Motor neuron (in vitro differentiated cells): ENCODE data around the gene TGFBR3. TPM values are rescaled to one million over a fixed set of nuclear protein-coding genes. Genes with fewer than 3 reads are reported as not detected.
A peak's percentile ranks its signal among the peaks of the same experiment; 100 is the strongest.

Experiments
- ATAC-seq, 8 experiments: fragments of 200-7000 bp; cut with Tn5 transposase; replicated peaks in 6 of 8; 2 replicates each; pipeline ENCODE4 v1.8.0; 2021; ENCODE audit warnings: mild to moderate bottlenecking in 8 of 8, moderate library complexity in 8 of 8
- H3K27ac ChIP-seq, 2 donors: fragments of 250-450 bp; sonication (Bioruptor Pico); 2 replicates each; pipeline ENCODE4 v1.9.0; 2021; ENCODE audit warnings: antibody characterized with exemption in 2 of 2, mild to moderate bottlenecking in 2 of 2, moderate library complexity in 1 of 2
- H3K4me1 ChIP-seq, 2 donors: fragments of 250-450 bp; sonication (Bioruptor Pico); replicated peaks in 1 of 2; 2 replicates each; pipeline ENCODE4 v1.6.1; 2021; ENCODE audit warnings: antibody characterized with exemption in 2 of 2, mild to moderate bottlenecking in 2 of 2, moderate library complexity in 1 of 2
- H3K4me3 ChIP-seq, 5 donors: fragments of 250-450 bp; sonication (Bioruptor Pico); 2 replicates each; pipeline ENCODE4 v1.9.0; 2021; ENCODE audit warnings: antibody characterized with exemption in 5 of 5, mild to moderate bottlenecking in 5 of 5, moderate library complexity in 4 of 5
- WGBS, 10 experiments: fragments of 450-650 bp; shearing (Covaris generic); methylation state at CpG; one replicate each; pipeline ENCODE4 v1.0.0; 2022; 5-methylcytosine and 5-hydroxymethylcytosine counted together
- in situ Hi-C, 9 experiments: fragments of 400-800 bp; cut with MboI; loops; one replicate each; pipeline ENCODE4 v1.15.0; 2021; ENCODE audit warnings: low sequenced_read_pairs in 9 of 9, low pct_unique_long_range_greater_than_20kb in 2 of 9; ENCODE audit not compliant: unreplicated experiment in 9 of 9
- total RNA-seq, 8 experiments: library from RNA; unstranded; fragments of 300-600 nt; gene quantifications; 2 replicates each; pipeline versions ENCODE4 v1.2.3 to v1.2.4, GENCODE V29; 2022

The TGFBR3 gene
- total RNA-seq, 8 experiments from 2014 or later = 3.5 to 57.8 (median 9.0) TPM

DNA sequence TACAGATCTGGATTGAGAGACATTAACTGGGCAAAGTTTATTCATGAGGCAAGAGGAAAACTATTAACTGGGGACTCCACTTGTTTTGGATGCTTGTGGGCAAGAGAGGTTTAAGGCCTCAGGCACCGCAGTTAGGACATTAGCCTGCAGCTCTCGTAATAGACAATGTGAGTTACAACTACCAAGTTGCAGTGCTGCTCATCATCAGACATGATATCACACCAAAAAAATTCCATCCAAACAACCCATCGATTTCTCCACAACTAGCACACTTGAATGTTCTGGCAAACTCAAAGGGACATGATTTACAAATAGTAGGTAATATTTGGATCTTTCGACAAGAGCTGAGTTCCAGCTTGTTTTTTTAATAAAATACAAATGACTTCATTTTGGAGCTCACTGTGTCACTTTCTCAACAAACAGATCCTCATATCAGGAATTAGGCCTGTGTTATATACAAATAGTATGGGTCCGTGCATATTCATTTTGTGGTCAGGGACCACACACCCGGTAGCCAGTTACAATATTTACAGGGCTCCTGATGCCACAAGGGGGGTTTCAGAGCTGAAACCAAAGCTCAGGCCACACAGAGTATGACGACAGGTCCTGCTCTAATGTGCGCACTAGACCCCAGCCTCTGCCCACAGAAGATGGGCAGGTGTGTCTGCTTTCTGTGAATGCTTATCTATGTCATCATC lies 128.0 kb downstream of the TGFBR3 start:
- ATAC-seq = peak in 3 of 8 experiments; percentile 15 to 68 (median 46)
- H3K4me1 ChIP-seq = peaks cover 0 to 5% of the 10 kb centered on the region in 2 donors
- no peak overlapping the region for H3K4me3 ChIP-seq
- in situ Hi-C loops = no loop called here
- WGBS, 10 experiments = 15 to 100% (median 90%) methylated on average over 2 to 7 of the region's 8 CpGs
- no peak overlapping the region for H3K27ac ChIP-seq

DNA sequence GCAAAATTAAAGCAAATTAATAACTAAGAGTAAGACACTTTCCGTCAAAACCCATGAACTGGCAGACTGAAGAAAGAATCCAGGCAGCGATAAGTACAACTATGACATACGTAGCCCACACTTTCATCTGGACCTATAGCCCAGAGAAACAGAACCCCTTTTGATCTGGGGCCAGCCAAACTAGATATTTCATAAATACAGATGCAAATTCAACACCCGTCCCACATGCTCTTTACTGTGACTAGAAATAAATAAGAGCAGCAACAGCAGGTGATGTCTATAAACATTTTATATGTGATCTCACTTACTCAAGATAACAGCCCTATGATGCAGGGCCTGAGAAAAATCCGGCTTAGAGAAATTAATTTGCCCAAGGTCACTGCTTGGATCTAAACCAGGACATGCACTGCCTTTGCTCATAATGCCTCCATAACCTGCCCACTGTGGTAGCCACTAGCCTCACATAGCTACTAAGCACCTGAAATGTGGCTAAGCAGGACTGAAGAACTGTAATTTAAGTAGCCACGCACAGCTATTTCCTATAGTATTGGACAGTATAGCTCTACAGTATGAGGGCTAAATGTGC lies 130.2 kb downstream of the TGFBR3 start:
- Histone ChIP-seq H3K4me1 (no peaks in the 10 kb centered on the region), H3K27ac (no peak overlapping the region), H3K4me3 (no peak overlapping the region)
- in situ Hi-C loops = no loop called here
- WGBS, 10 experiments = 83 to 100% (median 92%) methylated on average over 2 to 6 of the region's 6 CpGs; no CpG with 5 or more reads in 3 of the 10 experiments
- no peak for ATAC-seq

DNA sequence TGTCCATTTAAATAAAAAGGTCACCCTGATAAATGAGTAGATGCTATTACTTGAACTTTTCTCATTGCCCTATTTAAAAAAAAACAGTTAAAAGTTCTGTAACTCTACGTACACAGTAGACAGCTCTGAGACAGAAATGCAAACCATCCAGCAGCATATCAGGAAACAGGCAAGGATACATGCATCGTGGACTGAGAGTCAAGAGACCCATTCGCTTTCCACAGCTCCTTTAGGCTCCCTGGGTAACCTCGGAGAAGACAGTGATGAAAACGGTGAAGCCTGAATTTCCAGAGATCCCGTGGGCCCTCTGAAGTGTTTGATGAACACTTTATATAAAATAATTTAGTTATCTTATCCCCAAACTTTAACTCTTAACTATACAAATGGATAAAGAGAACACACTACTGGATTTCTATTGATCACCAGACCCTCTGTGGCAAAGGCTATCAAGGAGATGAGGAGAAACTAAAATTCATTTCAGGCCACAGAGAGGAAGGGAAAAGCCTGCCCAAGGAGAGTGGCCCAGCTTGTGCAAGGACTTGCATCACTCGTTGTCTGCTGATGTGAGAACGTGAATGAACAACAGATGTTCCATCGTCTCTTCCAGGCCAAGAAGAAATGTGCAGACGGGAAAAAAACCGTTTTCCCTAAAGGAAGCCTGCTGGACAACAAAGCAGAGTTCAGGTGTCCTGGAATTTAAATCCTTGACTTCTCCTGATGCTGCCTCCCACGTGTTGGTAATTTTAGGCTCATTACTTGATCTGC lies 131.0 kb downstream of the TGFBR3 start:
- WGBS, 10 experiments = 30 to 92% (median 84%) methylated on average over 2 to 12 of the region's 12 CpGs
- no peak overlapping the region for H3K27ac ChIP-seq
- in situ Hi-C loops = no loop called here

DNA sequence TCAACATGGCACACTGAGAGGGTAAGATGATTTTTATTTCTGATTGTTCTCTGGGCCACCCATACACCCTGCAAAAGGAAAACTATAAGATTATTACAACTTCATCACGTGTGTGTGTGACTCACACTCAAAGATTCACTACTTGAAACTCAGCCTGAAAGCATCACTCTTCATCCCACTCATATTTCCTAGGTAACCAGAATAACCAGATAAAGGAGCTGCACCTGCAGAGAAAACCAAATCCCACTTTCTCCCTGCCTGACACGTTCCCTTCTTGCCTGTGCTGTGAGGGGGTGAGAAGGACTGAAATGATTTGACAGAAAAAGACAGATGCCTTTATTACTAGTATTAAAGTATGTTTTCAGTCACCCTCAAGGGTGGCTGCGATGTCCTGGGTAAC lies 131.6 kb downstream of the TGFBR3 start:
- Histone ChIP-seq H3K4me3 (no peak overlapping the region), H3K4me1 (no peaks in the 10 kb centered on the region), H3K27ac (no peak overlapping the region)
- 17 to 79% (median 65%) methylated on average over 1 to 3 of the region's 3 CpGs; no CpG with 5 or more reads in 2 of the 10 experiments for WGBS, 10 experiments
- in situ Hi-C loops = no loop called here
- ATAC-seq = peak in 5 of 8 experiments; percentile 14 to 70 (median 41)

More for the DNA sequence above, 131.0 kb downstream of the TGFBR3 start:
- ATAC-seq = peak in 1 of 8 experiments; percentile 22
- Histone ChIP-seq H3K4me1 (no peaks in the 10 kb centered on the region), H3K4me3 (no peak overlapping the region)

DNA sequence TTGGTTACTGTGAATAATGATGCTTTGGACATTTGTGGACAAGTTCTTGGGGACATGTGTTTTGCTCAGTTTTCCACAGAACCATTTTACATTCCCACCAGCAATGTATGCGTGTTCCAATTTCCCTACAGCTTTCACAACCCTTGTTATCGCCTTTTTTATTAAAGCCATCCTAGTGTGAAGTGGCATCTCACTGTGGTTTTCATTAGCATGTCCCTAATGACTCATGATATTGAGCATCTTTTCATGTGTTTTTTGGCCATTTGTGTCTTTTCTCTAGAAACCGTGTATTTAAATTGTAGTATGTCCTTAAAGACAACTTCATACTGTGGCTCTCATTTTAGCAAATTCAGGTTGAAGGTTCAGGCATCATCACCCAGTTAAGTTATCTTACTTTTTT lies 132.1 kb downstream of the TGFBR3 start:
- Histone ChIP-seq H3K4me1 (no peaks in the 10 kb centered on the region), H3K4me3 (no peak overlapping the region), H3K27ac (no peak overlapping the region)
- ATAC-seq = peak in 2 of 8 experiments; percentile 11 to 15
- WGBS, 10 experiments = 4 to 100% (median 88%) methylated on average over 1 to 3 of the region's 3 CpGs; no CpG with 5 or more reads in 1 of the 10 experiments
- in situ Hi-C loops = no loop called here

DNA sequence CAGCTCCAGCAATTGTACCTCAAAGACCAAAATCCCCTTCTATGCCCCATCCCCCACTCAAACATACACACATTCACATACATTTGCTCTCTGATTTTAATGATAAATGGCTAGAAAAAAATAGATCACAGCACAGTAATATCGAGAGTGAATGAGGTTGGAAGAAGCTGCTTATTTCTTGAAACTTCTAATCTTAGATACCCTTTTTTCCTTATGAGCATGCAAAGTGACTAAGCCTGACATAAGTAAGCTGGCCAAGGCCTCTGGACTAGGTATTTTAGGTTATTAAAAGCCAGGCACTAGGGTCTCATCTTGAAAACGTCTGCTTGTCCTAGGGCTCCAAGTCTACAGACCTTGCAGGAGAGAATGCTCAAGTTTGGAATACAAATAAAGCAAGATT lies 133.6 kb downstream of the TGFBR3 start:
- ATAC-seq = no peak
- H3K27ac ChIP-seq = no peak overlapping the region
- WGBS, 10 experiments = 0 to 100% (median 80%) methylated on average over 1 to 2 of the region's 2 CpGs
- in situ Hi-C loops = no loop called here
- H3K4me1 ChIP-seq = no peaks in the 10 kb centered on the region
- H3K4me3 ChIP-seq = no peak overlapping the region

DNA sequence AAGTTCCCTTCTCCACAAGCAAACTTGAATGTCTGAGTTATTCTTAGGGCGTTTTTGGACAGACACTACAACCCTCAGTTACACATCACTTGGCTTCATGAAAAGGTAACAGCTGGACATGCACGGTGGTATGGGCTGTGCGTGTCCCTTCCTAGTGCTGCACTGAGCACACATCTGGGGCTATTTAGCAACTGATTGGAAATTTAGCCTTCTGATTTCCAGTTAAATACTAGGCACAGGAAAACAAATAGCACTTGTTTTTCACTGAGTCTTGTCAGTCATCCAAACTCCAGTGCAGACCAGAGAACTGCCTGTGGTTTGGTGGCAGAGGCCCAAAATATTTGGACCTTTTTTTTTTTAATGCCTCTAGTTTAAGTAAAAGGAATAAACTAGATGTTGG lies 134.7 kb downstream of the TGFBR3 start:
- peak in 3 of 8 experiments; percentile 68 to 77 (median 73) for ATAC-seq
- Histone ChIP-seq H3K4me1 (no peaks in the 10 kb centered on the region), H3K4me3 (no peak overlapping the region), H3K27ac (no peak overlapping the region)
- 0 to 88% (median 76%) methylated on average over 1 to 3 of the region's 3 CpGs; no CpG with 5 or more reads in 3 of the 10 experiments for WGBS, 10 experiments
- in situ Hi-C loops = no loop called here

DNA sequence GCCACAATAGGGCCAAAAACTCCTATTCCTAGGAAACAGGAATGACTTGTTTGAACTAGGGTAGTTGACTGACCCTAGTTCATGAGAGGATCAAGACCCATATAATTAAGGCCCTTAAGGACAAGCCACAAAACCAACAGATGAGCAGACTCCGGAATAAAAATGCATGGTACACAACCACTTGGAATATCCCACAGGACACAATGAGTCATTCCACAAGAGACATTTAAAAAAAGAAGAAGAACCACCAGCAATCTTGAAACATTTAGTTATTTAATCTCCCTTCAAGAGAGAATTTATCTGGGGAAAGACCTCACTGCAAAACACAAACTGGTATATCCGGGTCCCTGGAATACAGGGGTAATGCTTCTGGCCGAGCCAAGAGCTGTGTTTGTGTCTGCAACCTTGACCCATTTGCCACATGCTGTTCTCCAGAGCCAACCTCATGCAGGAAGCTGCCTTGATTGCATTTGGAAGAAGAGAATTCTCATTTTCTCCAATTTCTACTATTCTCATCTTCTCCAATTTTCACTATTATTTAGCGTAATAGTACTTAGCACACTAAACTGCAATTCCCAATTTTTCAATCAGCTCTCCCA lies 135.5 kb downstream of the TGFBR3 start:
- no peak overlapping the region for H3K4me3 ChIP-seq
- in situ Hi-C loops = no loop called here
- H3K27ac ChIP-seq = no peak overlapping the region
- WGBS, 10 experiments = 3 to 100% (median 91%) methylated on average over 2 to 4 of the region's 4 CpGs; no CpG with 5 or more reads in 1 of the 10 experiments
- no peaks in the 10 kb centered on the region for H3K4me1 ChIP-seq
- ATAC-seq = no peak

DNA sequence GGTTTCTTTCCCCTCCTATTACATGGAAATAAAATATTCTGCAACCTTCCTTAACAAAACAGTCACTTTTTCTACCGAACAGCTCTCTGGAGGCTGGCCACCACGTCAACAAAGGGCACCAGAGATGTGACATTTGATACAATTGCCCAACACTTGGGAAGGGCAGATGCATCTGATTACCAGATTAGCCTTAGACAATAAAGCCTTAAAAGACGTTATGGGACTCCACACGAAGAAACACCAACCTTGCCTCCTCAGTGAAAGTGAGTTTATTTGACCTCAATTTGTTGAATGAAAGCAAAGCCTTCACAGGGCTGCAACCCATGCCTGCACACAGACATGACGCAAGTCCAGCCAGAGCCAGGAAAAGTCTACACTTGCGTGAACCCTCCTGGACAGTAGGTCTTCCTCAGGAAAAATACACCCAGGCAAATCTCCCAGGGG lies 136.1 kb downstream of the TGFBR3 start:
- no peak for ATAC-seq
- in situ Hi-C loops = no loop called here
- no peak overlapping the region for H3K4me3 ChIP-seq
- H3K4me1 ChIP-seq = peaks cover 0 to 3% of the 10 kb centered on the region in 2 donors
- 54 to 100% (median 86%) methylated on average over 1 to 6 of the region's 6 CpGs; no CpG with 5 or more reads in 2 of the 10 experiments for WGBS, 10 experiments
- H3K27ac ChIP-seq = no peak overlapping the region

DNA sequence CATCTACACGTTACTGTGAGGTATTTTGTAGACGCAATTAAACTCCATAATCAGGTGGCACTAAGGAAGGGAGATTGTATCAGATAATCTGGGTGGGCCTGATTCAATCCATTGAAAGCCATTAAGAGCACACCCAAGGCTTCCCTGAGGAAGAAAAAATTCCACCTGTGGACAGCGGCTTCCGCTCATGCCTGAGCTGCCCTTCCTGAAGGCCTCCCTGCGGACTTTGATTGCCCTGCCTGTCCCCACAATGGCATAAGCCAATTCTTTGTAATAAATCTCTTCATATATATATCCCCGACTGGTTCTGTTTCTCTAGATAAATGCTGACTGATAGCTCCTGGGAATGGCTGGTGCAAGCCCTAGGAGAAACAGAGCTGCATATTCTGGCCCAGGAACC lies 138.3 kb downstream of the TGFBR3 start:
- peaks cover 0 to 4% of the 10 kb centered on the region in 2 donors for H3K4me1 ChIP-seq
- WGBS, 10 experiments = 45 to 100% (median 98%) methylated on average over 1 to 6 of the region's 6 CpGs; no CpG with 5 or more reads in 1 of the 10 experiments
- ATAC-seq = no peak
- H3K4me3 ChIP-seq = no peak overlapping the region
- in situ Hi-C loops = no loop called here
- H3K27ac ChIP-seq = no peak overlapping the region

DNA sequence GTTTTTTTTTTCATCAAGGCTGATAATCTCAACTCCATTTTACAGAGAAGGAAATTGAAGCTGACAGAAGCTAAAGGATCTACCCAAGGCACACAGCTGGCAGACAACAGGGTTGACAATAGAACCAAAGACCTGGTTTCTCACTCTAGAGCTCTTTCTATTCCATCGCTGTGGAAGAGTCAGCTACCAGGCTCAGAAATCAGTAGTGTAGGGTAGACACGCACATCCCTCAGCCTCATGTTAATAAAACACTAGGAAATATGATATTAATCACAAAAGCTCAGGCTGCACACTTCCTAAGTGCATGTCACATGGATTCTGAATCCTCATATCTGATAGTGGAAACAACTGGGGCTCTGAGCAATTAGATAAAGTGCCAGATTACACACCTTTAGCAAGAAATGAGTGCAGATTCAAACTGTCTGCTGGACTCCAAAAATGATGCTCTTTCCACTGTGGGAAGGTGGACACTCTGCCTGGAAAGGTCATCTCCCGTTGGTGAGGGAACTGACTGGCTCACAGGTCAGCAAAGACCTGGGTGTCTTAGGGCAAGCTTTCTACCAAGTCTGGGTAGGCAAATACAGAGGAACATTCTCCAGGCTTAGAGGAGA lies 139.1 kb downstream of the TGFBR3 start:
- WGBS, 10 experiments = 90 to 100% (median 100%) methylated on average over 1 to 3 of the region's 3 CpGs; no CpG with 5 or more reads in 2 of the 10 experiments
- Histone ChIP-seq H3K27ac (no peak overlapping the region), H3K4me1 (peaks cover 0 to 4% of the 10 kb centered on the region in 2 donors), H3K4me3 (no peak overlapping the region)
- in situ Hi-C loops = no loop called here
- no peak for ATAC-seq

DNA sequence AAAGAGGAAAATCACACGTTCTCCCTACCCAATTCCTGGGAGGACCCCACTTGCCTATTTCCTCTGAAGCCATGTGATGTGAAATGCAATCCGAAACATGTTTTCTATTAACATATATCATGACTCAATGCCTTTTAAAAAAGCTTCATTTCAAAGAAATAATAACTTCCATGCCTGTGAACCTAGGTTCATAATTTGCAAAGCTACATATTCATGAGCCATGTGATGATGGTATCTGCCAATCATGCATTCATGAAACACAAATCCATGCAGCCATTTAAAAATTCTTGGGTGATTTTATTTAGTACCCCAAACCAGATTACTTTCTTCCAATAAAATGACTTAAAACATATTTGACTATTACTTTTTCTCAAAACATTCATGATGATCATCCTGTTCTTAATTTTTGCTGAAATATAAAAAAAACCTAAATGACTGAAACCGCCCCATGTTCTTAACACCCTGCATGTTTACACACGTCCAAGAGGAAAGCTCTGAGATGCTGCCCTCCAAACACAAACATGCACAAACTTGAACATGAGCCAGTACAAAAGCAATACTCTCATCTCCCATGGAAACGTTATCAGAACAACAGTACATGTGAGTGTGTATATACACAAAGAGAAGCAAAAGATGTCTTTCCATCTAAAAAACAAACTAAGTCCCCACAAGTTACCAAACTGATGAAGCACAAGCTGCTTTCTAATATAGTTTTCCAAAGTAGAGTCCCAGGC lies 140.1 kb downstream of the TGFBR3 start:
- peak in 3 of 8 experiments; percentile 76 to 86 (median 77) for ATAC-seq
- no peak overlapping the region for H3K27ac ChIP-seq
- peaks cover 0 to 4% of the 10 kb centered on the region in 2 donors for H3K4me1 ChIP-seq
- in situ Hi-C loops = no loop called here
- no peak overlapping the region for H3K4me3 ChIP-seq
- 20 to 100% (median 88%) methylated on average over 1 to 5 of the region's 5 CpGs for WGBS, 10 experiments
